Non-pigmented ciliary epithelial cell (primary cell): ENCODE results near the gene TGFBRAP1.
A peak's percentile ranks its signal among the peaks of the same experiment; 100 is the strongest.

Experiments used
- DNase-seq: peaks from one replicate; pipeline ENCODE4 v3.0.0-alpha.2; 2010; ENCODE audit warnings: low read depth

TGFBRAP1 gene

DNA sequence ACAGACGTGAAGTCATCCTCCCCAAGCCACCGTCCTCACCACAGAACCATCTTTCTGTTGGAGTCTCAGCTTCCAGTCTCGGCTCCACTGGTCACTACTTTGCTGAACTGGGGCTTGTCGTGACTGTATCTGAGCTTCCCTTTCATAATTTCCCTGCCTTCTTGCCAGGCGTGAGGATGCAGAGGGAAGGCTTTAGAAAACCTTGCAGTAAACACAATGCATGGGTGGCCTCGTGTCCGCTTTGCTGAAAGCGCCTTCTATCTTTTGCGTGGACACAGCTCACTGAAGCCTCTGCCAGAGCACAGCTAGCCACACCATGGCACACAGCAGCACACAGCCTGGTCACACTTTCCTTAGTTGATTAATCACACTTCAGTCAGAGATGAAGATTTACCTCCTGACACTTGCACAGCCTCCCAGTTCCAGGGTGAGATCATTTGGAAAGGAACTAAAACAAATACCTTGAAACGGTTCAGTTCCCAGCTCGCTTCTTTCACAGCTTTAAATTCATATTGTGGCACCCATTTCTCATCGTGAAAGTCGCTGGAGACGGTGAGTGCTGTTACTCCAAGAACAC is 90.8 kb downstream of the TGFBRAP1 start:
- no peak for DNase-seq

DNA sequence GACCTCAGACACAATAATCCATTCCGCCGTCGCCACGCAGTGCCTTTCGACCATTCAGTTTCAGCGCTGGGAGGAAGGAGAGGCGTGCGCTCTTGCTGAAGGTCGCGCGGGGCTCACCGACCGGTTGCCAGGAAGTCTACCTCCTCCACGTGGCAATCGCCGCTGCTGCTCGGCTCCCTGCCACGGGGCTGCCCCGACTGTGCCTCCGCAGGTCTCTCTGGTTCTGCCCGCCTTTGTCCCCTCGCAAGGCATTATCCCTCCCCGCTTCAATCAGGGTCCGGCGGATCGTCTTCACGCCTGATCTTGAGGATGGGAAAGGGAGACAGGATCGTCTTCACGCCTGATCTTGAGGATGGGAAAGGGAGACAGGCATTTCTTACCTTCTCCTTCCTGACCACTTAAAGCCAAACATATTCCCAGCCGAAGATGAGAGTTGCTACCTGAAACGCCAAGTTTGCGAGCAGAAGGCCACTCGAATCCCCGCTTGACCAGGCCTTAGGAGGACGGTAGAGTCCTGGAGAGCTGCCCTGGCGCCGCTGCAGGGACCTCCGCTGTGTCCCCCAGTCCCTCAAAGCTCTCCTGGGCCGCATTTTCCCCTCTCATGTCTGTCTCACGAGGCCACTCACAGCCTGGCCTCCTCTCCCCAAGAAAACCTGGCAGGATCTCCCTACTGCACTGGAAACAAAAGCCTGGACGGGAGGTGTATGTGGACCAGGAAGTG is 92.3 kb downstream of the TGFBRAP1 start:
- DNase-seq: no peak

DNA sequence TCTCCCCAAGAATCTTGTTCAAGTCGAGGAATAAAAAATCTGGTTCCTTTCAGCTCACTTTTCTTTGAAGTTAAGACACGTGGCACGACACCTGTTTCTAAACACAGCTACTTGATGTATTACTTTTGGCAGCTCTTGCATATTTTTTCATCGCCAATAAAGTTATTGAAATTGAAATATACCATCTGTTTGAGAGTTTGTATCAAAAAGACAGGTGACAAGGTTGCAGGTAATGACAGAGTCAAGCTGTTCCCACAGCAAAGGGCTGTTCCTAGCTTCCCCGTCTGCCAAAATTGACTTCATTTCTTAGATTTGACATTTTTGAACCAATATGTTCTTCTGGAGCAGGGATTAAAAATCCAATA is 93.5 kb downstream of the TGFBRAP1 start:
- DNase-seq: no peak

DNA sequence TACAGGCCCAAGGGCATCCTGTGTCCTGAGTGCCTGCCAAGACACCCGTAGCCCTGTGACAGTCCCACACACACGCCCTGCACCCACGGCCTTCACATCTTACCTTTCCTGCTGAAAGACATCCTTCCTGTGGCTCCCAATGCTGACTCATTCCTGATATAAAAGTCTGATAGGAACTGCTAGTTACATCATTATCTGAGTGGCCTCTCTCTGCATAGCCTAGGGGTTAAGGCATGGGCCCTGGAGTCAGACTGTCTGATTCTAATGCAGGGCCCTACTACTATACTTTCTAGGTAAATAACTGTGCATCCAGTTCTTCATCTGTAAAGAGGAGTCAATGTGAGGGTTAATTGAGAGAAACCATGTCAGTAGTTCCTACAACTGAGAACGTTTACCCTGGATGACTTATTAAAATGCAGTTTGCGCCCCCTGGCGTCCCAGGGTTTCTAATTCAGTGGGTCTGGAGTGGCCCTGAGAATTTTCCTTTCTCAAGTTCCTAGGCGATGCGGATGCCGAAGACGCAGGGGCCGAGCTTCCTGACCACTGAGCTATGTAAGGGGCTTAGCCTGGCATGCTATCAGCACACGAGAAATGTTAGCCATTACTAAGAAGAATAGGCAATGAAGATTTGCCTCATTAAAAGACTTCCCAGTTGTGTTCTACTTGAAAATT is 94.0 kb downstream of the TGFBRAP1 start:
- peak; percentile 54 for DNase-seq

DNA sequence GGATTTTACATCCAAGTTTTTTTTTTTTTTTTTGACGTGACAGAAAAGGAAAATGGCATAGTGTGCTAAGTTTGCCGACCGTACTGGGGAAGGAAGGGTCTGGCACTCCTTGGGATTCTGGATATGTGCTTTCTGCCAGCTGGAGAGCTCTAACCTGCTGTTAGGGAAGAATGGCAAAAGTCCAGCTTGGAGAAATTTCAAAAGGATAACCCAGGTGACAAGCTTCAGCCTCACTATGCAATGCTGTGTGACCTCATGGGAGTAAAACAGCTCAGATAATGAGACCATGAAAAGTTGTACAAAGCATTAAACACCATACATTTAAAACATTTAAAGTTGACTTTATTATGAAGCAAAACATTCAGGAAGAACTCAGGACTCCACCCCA is 98.3 kb downstream of the TGFBRAP1 start:
- no peak for DNase-seq

DNA sequence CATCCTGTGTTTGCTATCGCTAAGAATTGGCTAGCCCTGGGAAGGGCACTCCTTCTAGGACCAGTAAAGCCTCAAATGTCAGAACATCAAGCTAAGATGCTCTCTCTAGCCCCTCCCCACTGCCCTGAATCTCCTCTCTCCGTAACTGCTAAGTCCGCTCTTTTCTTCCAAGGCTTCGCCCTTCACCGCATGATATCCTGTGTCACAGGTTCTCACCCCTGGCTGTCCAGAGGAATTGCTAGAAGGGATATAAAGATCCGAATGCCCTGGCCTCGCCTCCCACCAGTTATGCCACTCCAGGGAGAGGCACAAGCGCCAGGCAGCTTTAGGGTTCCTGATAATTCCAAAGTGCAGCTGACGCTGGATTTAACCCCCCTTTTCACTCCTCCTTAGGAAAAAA is 105.1 kb downstream of the TGFBRAP1 start:
- DNase-seq: no peak

DNA sequence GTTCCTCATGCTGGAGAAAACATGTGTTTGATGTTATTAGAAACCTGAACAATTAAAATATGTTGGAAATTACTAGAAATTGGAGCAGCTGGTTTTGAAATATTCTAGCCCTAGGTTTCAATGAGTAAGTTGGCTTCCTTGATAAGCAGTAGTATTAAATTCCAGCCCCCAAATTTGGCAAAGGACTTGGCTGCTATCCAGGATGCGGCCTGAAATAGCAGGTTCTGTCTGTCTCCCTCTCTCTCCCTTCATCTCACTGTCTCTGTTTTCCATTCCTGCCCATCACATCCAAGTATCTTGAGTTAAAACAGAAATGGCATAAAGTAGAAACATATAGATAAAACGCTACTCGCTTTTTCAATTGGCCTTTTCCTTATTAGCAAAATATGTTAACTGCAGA is 108.9 kb downstream of the TGFBRAP1 start:
- no peak for DNase-seq

DNA sequence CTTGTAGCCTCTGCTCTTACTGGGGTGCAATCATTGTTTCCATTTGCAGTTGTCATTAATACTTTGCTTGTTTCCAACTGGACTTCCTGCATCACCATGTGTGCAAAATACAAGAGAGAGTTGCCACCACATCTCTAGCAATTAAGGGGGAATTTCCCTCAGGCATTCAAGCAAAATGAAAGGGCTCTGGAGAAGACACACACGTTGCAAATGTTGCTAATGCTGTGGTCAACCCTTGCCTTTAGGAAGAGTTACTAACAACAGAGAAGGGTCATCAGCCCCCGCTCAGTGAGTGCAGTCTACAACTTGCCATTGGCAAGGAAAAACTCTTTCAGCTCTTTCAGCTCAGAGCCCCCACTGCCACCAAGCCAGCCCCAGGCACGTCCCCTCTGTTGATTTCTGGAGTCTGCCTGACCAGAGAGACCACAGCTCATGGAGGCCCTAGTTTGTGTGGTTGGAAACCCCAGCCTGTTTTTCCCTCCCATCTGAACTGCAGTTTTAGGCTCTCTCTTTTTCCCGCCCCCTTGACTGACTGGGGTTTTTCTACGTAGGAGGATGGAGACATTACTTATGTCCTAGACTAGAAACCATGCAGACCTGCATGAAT is 113.8 kb downstream of the TGFBRAP1 start:
- DNase-seq: no peak
